Left ventricle myocardium superior (tissue), 1 donor: ENCODE results near the gene NVL. TPM values are rescaled to one million over a fixed set of nuclear protein-coding genes. Genes with fewer than 3 reads are reported as not detected.
A peak's percentile ranks its signal among the peaks of the same experiment; 100 is the strongest.
"Not testable (repeated sequence)": the region's sequence is repeated elsewhere in the genome, so short reads cannot be mapped to it uniquely, and the experiment has no call there.

Experiments used
- ATAC-seq: fragments of 200-7000 bp; cut with Tn5 transposase; one replicate; pipeline ENCODE4 v1.9.1; 2020; ENCODE audit warnings: mild to moderate bottlenecking, moderate library complexity
- DNase-seq: peaks from one replicate; pipeline ENCODE4 v3.0.0-alpha.2; 2020
- intact Hi-C: fragments of 100-400 bp; cut with micrococcal nuclease; formaldehyde crosslinking; loops from one replicate; pipeline ENCODE4 v1.11.0; 2022
- total RNA-seq: library from RNA; stranded (reverse); fragmentation: NEBNext Ultra II Directional; extraction: Animal tissue kit (Norgen Biotek cat#: 25700); gene quantifications from one replicate; pipeline ENCODE4 v1.2.1, GENCODE V29; 2021
- donor health status: DM: no; HTN: yes; CAD: no; lungs with severe emphysema.

Gene NVL
- total RNA-seq, 1 donor from 2014 or later = 9.5 TPM

- ATAC-seq (no peak), DNase-seq (no peak)
- intact Hi-C loops = no loop called here
Measured at GRCh38 chr1:224212618-224213061, 117.3 kb downstream of the NVL start.

- intact Hi-C loops = no loop called here
- DNase-seq = no peak
- ATAC-seq = peak; percentile 84
Measured at GRCh38 chr1:224211206-224211962, 118.6 kb downstream of the NVL start.

GRCh38 chr1:224205931-224206538 is 123.9 kb downstream of the NVL start:
- intact Hi-C loops, ATAC-seq, DNase-seq: not testable (repeated sequence)

GRCh38 chr1:224205438-224205840 is 124.5 kb downstream of the NVL start:
- intact Hi-C loops = no loop called here
- ATAC-seq = no peak

GRCh38 chr1:224203243-224204016 is 126.5 kb downstream of the NVL start:
- peak; percentile 63 for DNase-seq
- peak; percentile 85 for ATAC-seq
- intact Hi-C loops = no loop called here

More at GRCh38 chr1:224205438-224205840, 124.5 kb downstream of the NVL start:
- no peak for DNase-seq

GRCh38 chr1:224201853-224202252 is 128.1 kb downstream of the NVL start:
- intact Hi-C loops = no loop called here
- no peak for DNase-seq
- no peak for ATAC-seq

- ATAC-seq = no peak
- DNase-seq = no peak
- intact Hi-C loops = no loop called here
Measured at GRCh38 chr1:224201383-224201782, 128.6 kb downstream of the NVL start.

GRCh38 chr1:224199679-224200078 is 130.3 kb downstream of the NVL start:
- intact Hi-C loops = no loop called here
- ATAC-seq (no peak), DNase-seq (no peak)

GRCh38 chr1:224198572-224198971 is 131.4 kb downstream of the NVL start:
- intact Hi-C loops = no loop called here
- DNase-seq = no peak
- no peak for ATAC-seq

GRCh38 chr1:224196813-224197600 is 133.0 kb downstream of the NVL start:
- DNase-seq (no peak), ATAC-seq (no peak)
- intact Hi-C loops = no loop called here

GRCh38 chr1:224193319-224193966 is 136.5 kb downstream of the NVL start:
- ATAC-seq = no peak
- DNase-seq = no peak
- intact Hi-C loops = no loop called here

- DNase-seq (no peak), ATAC-seq (no peak)
- intact Hi-C loops = no loop called here
Measured at GRCh38 chr1:224192082-224192788, 137.7 kb downstream of the NVL start.

- ATAC-seq (no peak), DNase-seq (no peak)
- intact Hi-C loops = no loop called here
Measured at GRCh38 chr1:224189561-224189960, 140.4 kb downstream of the NVL start.

GRCh38 chr1:224188286-224188685 is 141.7 kb downstream of the NVL start:
- intact Hi-C loops = no loop called here
- no peak for ATAC-seq
- DNase-seq = no peak

GRCh38 chr1:224185208-224185607 is 144.8 kb downstream of the NVL start:
- no peak for DNase-seq
- peak; percentile 6 for ATAC-seq
- intact Hi-C loops = no loop called here

- intact Hi-C loops = no loop called here
- ATAC-seq (peak; percentile 80), DNase-seq (peak; percentile 76)
Measured at GRCh38 chr1:224183591-224184312, 146.2 kb downstream of the NVL start.

GRCh38 chr1:224182866-224183590 is 146.9 kb downstream of the NVL start, which contains the start of gene DEGS1:
TSS of gene DEGS1 (plus strand) at chr1:224183240. CDS start at chr1:224183337, 97 bp downstream.
- intact Hi-C loops = no loop called here
- peak; percentile 97 for ATAC-seq
- peak; percentile 91 for DNase-seq
